GM19238 (cell line): Measurements from ENCODE around the gene OR2Y1.
"Not testable (repeated sequence)": the region's sequence is repeated elsewhere in the genome, so short reads cannot be mapped to it uniquely, and the experiment has no call there.

Experiments used
- DNase-seq: peaks from one replicate; pipeline ENCODE4 v3.0.0; 2011; ENCODE audit warnings: low spot score; ENCODE audit not compliant: insufficient read length

The OR2Y1 gene, protein sequence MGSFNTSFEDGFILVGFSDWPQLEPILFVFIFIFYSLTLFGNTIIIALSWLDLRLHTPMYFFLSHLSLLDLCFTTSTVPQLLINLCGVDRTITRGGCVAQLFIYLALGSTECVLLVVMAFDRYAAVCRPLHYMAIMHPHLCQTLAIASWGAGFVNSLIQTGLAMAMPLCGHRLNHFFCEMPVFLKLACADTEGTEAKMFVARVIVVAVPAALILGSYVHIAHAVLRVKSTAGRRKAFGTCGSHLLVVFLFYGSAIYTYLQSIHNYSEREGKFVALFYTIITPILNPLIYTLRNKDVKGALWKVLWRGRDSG

DNA sequence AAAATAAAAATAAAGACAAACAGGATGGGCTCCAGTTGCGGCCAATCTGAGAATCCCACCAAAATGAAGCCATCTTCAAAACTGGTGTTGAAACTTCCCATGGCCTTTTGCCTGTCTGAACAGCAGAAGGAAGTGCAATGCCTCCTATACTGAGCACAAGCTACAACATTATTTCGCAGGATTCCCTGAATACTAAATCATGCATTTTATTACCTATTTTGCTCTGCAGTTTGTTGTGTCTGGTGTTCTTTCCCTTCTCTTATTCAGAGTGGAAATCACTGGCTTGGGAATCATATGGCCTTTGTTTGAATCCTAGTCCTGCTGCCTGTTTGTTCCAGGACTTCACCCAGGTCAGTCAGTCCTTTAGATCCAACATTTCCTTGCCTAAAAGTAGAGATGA, at the start of gene OR2Y1:
Gene OR2Y1 (minus strand): TSS at position 101 of the 400 bp plus-strand sequence. CDS start 0 bp downstream, at position 101.
- DNase-seq = no peak

DNA sequence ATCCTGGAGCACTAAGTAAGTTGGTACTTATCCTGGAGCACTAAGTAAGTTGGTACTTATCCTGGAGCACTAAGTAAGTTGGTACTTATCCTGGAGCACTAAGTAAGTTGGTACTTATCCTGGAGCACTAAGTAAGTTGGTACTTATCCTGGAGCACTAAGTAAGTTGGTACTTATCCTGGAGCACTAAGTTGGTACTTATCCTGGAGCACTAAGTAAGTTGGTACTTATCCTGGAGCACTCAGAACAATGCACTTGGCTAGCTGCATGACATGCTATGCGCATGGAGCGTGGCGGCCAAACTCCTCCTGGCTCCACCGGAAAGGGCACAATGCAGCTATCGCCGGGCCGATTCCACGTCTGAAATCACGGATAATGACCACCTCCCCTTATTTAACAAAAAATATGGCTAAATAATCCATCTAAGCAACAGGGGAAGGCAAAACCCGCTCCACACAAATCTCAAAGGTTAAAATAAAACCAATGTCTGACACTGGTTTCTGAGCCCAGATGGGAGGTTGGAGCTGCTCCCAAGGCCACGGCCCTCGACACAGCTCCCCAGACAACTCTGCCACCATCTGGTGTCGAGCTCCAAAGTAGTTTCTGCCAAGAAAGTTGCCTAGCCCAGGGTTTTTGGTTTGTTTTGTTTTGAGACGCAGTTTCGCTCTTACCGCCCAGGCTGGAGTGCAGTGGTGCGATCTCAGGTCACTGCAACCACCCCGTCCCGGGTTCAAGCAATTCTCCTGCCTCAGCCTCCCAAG, 49.0 kb upstream of the OR2Y1 start:
- not testable (repeated sequence) for DNase-seq

- DNase-seq = no peak
Observed at GRCh38 chr5:180787711-180788431, 48.0 kb upstream of the OR2Y1 start.

DNA sequence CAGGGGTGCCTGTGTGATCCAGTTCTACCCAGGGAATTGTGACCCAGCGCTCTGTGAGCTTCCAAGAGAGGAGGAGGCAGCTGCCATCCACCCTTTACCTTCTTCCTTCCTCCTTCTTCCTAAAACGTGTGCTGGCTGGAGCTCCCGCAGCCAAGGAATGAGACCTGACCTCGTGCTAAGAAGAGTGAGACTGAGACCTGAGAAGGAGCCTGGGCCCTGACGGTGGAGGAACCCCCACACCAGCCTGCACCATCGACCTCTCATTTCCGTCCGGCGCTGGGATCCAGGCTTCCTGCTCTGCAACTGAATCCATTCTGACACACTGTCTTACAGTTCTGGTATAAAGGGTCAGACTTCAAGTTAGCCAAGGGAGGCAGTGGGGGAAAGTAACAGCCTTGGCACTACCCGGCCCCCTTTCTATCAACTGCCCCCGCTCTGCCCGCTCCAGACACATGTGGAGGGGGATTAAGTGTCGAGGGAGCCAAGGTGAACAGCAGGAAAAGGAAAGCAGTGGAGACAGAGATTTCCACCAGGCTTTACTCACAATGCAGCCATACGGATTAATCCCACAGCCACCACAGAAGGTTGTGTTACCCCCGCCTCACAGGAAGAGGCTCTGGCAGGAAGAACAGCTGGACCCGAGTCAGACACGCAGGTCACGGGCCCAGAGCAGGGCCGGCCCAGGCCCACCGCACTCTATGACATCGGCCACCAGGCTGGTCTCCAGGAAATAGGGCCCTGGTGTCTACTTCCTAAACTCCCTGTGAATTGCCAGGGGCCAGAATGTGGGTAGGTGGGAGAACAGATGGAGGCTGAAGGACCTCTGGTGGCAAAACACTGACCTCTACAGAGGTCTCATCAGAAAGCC, 46.9 kb upstream of the OR2Y1 start:
- DNase-seq = no peak

GRCh38 chr5:180785794-180786221, 46.0 kb upstream of the OR2Y1 start:
- no peak for DNase-seq

DNA sequence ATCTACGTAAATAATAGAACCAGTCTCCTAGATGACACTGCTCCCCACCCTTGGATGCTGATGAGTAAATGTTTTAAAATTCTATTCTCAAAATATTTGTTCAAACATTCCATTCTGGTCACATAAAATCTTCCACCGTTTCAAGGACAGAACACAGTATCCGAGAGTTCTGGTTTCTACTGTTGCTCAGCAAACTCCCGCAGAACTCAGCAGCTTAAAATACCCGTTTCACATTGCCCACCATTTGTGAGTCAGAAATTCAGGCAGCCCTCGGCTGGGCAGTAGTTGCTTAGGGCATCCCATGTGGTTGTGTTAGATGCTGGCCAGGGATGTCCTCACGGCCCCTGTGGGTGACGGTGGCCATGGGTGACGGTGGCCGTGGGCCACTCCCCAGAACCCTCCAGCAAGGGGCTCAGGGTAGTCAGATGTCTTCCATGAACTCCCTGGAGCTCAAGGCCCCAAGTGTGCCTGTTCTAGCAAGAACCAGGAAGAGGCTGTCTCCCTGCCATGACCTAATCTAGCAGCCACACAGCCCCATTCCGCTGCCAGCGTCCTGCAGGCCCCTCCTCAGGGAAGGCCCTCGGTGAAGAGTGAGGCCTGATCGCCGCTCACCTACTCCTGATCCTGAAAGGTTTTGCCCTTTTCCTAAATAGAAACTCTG, 45.4 kb upstream of the OR2Y1 start:
- no peak for DNase-seq

- DNase-seq = peak; percentile 62
Observed at GRCh38 chr5:180784497-180785097, 44.7 kb upstream of the OR2Y1 start.

DNA sequence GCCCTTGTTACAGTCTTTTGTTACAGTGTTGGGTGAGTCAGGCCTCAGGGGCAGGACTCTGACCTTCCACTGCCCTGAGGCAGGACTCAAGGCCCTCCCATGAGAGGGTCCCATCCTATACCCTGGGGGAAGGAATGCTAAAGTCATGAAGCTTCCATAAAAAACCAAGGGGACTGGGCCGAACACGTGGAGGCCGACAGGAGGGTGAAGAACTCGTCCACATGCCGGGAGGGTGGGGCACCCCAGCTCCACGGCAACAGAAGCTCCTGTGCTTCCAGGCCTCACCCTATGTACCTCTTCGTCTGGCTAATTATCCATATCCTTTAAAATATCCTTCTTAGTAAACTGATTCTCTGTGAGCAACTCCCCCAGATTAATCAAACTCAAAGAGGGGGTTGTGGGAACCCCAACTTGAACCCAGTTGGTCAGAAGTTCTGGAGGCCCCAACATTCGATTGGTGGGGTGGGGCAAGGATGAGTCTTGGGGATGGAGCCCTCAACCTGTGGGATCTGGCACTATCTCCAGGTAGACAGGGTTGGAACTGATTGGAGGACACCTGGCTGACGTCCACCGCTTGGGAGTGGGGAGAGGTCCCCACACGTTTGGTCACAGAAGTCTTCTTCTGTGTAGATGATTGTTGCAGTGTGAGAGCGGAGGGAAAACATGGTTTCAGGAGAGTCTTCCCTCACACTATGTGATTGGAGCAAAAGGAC, 43.6 kb upstream of the OR2Y1 start:
- no peak for DNase-seq

DNA sequence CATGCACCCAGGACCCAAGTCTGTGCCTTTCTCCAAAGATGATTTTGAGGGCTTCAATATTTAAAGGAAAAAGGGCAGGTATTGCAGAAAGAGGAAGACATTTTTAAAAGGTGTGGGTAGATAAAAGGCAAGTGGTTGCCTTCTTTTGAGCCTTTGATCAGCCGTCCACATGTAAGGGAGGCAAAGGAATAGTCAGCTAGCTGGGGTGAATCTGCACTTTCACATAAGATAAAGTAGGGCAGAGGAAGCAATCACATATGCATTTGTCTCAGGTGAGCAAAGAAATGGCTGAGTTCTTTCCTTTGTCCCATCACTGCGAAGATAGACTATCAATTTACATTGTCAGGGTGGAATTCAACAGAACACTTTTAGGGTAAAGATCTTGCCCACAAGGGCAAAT, 42.9 kb upstream of the OR2Y1 start:
- no peak for DNase-seq

- DNase-seq = not testable (repeated sequence)
Observed at GRCh38 chr5:180781900-180782326, 42.1 kb upstream of the OR2Y1 start.

DNA sequence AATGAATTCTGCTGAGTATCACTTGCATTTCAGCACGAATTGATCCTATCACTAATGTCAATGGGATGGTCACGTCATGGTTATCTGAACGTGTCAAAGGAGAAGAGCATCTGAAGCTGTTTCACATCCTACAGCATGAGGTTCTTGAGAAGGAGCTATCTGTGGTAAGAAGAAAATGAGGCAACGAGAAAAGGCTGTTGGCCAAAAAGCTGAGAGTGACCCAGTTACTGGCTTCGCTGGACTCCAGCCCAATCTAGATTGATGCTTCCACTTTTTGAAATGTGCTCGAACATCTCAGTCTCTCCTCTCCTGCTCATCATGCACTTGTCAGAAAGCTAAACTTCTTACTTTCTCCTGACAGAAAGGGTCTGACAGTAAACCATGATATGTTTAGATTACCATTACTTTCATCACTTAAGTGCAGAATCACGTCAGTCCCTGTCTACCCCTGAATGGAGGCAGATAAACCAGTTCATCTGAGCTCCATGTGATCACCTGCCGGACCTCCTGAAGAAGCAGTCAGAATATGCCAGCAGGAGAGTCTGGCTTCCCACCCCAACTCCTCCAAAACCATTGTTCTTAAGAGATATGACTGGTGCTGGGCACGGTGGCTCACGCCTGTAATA, 40.2 kb upstream of the OR2Y1 start:
- DNase-seq = no peak

DNA sequence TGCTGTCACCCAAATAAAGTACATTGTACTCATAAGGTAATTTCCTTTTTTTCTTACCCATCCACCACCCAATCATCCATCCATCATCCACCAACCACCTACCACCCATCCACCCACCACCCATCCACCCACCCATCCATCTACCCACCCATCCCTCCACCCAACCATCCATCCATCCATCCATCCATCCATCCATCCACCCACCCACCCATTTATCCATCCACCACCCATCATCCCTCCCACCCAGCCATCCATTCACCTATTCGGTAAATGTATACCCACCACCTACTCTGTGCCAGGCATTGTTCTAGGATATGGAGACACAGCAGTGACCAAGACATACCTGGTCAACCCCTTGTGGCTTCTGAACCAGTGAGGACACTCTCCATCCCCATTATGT, 37.6 kb upstream of the OR2Y1 start:
- DNase-seq = no peak

- DNase-seq = no peak
Observed at GRCh38 chr5:180776376-180776775, 36.5 kb upstream of the OR2Y1 start.

DNA sequence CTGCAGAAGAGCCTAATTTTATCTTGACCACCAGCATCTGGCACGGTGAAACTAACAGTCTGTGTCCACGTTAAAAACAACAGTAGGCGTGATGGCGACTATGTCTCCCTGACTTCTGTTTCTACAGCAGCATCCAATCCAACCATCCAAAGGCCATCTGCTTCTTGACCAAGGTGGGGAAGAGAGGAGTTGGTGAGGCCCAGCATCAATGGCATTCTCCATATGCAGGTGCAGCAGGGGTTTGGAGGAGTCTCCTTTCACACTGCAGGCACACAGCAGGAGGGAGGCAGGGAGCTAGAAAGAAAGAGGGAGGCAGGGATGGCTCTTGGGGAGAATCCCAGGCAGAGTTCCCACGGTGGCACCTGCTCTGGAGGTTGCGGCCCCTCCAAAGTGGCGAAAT, 35.8 kb upstream of the OR2Y1 start:
- no peak for DNase-seq

DNA sequence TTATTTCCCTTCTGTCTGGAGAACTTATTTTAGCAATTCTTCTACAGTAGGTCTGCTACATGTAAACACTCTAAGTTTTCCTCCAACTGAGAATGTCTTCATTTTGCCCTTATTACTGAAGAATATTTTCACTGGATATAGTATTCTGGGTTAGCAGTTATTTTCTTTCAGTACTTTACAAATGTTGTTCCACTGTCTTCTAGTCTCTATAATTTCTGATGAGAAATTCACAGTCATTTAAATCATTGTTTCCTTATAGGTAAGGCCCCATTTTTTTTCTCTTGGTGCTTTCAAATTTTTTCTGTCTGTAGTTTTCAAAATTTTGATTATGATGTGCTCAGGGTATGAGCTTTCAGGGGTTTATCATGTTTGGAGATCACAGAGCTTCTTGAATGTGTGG, 32.0 kb upstream of the OR2Y1 start:
- DNase-seq = no peak

- no peak for DNase-seq
Observed at GRCh38 chr5:180769821-180770220, 30.0 kb upstream of the OR2Y1 start.

DNA sequence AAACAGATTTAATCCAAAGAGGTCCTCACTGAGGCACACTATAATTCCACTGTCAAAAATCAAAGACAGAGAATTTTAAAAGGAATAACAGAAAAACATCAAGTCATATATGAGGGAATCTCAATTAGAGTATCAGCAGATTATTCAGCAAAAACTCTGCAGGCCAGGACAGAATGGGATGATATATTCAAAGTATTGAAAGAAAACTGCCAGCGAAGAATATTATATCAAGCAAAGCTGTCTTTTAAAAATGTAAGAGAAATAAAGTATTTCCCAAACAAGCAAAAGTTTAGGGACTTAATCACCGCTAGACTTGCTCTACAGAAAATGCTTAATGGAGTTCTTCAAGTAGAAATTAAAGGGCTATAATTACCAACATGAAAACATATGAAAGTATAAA, 15.7 kb upstream of the OR2Y1 start:
- DNase-seq = no peak

GRCh38 chr5:180744253-180744652, 4.4 kb upstream of the OR2Y1 start:
- no peak for DNase-seq

GRCh38 chr5:180742727-180743126, 2.9 kb upstream of the OR2Y1 start:
- no peak for DNase-seq
